H9 (cell line): ENCODE data around the gene PCDHGB5. TPM values are rescaled to one million over a fixed set of nuclear protein-coding genes. Genes with fewer than 3 reads are reported as not detected.

Source experiments
- DNase-seq: peaks from one replicate; pipeline ENCODE4 v3.0.0-alpha.2; 2017
- H2AFZ ChIP-seq: one replicate; pipeline ENCODE4 v1.6.1; 2013; ENCODE audit warnings: mild to moderate bottlenecking, low read length, control low read depth, moderate library complexity
- H2AK5ac ChIP-seq: 2 replicates; pipeline ENCODE4 v1.6.1; 2013; ENCODE audit warnings: low read length, control low read depth, mixed read lengths; ENCODE audit not compliant: insufficient read length
- H2BK120ac ChIP-seq: one replicate; pipeline ENCODE4 v1.6.1; 2013; ENCODE audit warnings: low read depth, mild to moderate bottlenecking, low read length, control low read depth, inconsistent platforms; ENCODE audit not compliant: poor library complexity, severe bottlenecking
- H2BK12ac ChIP-seq: 2 replicates; pipeline ENCODE4 v1.6.1; 2013; ENCODE audit warnings: low read length, control low read depth, mixed read lengths, low read depth; ENCODE audit not compliant: insufficient read length
- H2BK15ac ChIP-seq: 2 replicates; pipeline ENCODE4 v1.6.1; 2013; ENCODE audit warnings: low read depth, low read length, control low read depth
- H2BK20ac ChIP-seq: one replicate; pipeline ENCODE4 v1.6.1; 2013; ENCODE audit warnings: low read depth, mild to moderate bottlenecking, low read length, control low read depth, inconsistent platforms; ENCODE audit not compliant: poor library complexity, severe bottlenecking
- H2BK5ac ChIP-seq: 2 replicates; pipeline ENCODE4 v1.6.1; 2013; ENCODE audit warnings: low read length, control low read depth, mixed read lengths; ENCODE audit not compliant: insufficient read length
- H3K14ac ChIP-seq: 2 replicates; pipeline ENCODE4 v1.6.1; 2013; ENCODE audit warnings: low read length, control low read depth; ENCODE audit not compliant: insufficient read depth
- H3K18ac ChIP-seq: 2 replicates; pipeline ENCODE4 v1.6.1; 2013; ENCODE audit warnings: low read depth, mild to moderate bottlenecking, mixed read lengths, low read length, control low read depth; ENCODE audit not compliant: insufficient read length
- H3K23ac ChIP-seq: 2 replicates; pipeline ENCODE4 v1.6.1; 2013; ENCODE audit warnings: low read length, control low read depth, mixed read lengths, low read depth; ENCODE audit not compliant: insufficient read length
- H3K23me2 ChIP-seq: 2 replicates; pipeline ENCODE4 v1.6.1; 2013; ENCODE audit warnings: low read depth, mild to moderate bottlenecking, mixed read lengths, low read length, control low read depth; ENCODE audit not compliant: insufficient read length, poor library complexity, severe bottlenecking
- H3K27ac ChIP-seq: 2 replicates; pipeline ENCODE4 v1.5.1; 2013; ENCODE audit warnings: low read length, control low read depth, mixed read lengths, low read depth; ENCODE audit not compliant: insufficient read length
- H3K27me3 ChIP-seq: 2 replicates; pipeline ENCODE4 v1.6.1; 2013; ENCODE audit warnings: low read length, control low read depth, inconsistent platforms; ENCODE audit not compliant: insufficient read depth
- H3K4ac ChIP-seq: 2 replicates; pipeline ENCODE4 v1.6.1; 2013; ENCODE audit warnings: low read depth, mild to moderate bottlenecking, control low read depth, inconsistent platforms, low read length, moderate library complexity
- H3K4me1 ChIP-seq: 2 replicates; pipeline ENCODE4 v1.6.1; 2013; ENCODE audit warnings: low read length, control low read depth, inconsistent platforms; ENCODE audit not compliant: insufficient read depth
- H3K4me2 ChIP-seq: 2 replicates; pipeline ENCODE4 v1.6.1; 2013; ENCODE audit warnings: low read length, control low read depth, mixed read lengths; ENCODE audit not compliant: insufficient read length, insufficient read depth
- H3K56ac ChIP-seq: 2 replicates; pipeline ENCODE4 v1.6.1; 2013; ENCODE audit warnings: low read depth, mild to moderate bottlenecking, mixed read lengths, low read length, control low read depth; ENCODE audit not compliant: insufficient read length
- H3K79me1 ChIP-seq: 2 replicates; pipeline ENCODE4 v1.6.1; 2013; ENCODE audit warnings: low read depth, mild to moderate bottlenecking, moderate library complexity, low read length, control low read depth, inconsistent platforms; ENCODE audit not compliant: insufficient read depth, poor library complexity, severe bottlenecking
- H3K79me2 ChIP-seq: 2 replicates; pipeline ENCODE4 v1.6.1; 2013; ENCODE audit warnings: low read length, control low read depth, inconsistent platforms; ENCODE audit not compliant: insufficient read depth
- H3K9ac ChIP-seq: 2 replicates; pipeline ENCODE4 v1.6.1; 2013; ENCODE audit warnings: low read length, control low read depth, mixed read lengths; ENCODE audit not compliant: insufficient read length; ENCODE audit errors: extremely low read depth
- H3K9me3 ChIP-seq: one replicate; pipeline ENCODE4 v1.6.1; 2013; ENCODE audit warnings: low read depth, low read length, inconsistent platforms; ENCODE audit not compliant: control insufficient read depth
- H3T11ph ChIP-seq: one replicate; pipeline ENCODE4 v1.6.1; 2013; ENCODE audit warnings: mild to moderate bottlenecking, low read length, control low read depth, inconsistent platforms
- H4K20me1 ChIP-seq: one replicate; pipeline ENCODE4 v1.6.1; 2013; ENCODE audit not compliant: control insufficient read depth, insufficient read length, insufficient read depth
- H4K5ac ChIP-seq: 2 replicates; pipeline ENCODE4 v1.6.1; 2013; ENCODE audit warnings: low read depth, mild to moderate bottlenecking, mixed read lengths, low read length, control low read depth; ENCODE audit not compliant: insufficient read length
- H4K8ac ChIP-seq: replicated peaks from 2 replicates; pipeline ENCODE4 v1.6.1; 2013; ENCODE audit warnings: low read length, control low read depth, mixed read lengths, low read depth; ENCODE audit not compliant: insufficient read length
- H4K91ac ChIP-seq: 2 replicates; pipeline ENCODE4 v1.6.1; 2013; ENCODE audit warnings: low read depth, mild to moderate bottlenecking, moderate library complexity, mixed read lengths, low read length, control low read depth; ENCODE audit not compliant: insufficient read length
- H3K27ac Mint-ChIP-seq, 3 experiments: 2 replicates in 2 of 3; 3 replicates in 1 of 3; pipeline ENCODE4 v1.8.0; 2020 to 2021; ENCODE audit warnings: mixed read lengths in 3 of 3, mild to moderate bottlenecking in 1 of 3, moderate library complexity in 1 of 3
- H3K27me3 Mint-ChIP-seq: 2 replicates; pipeline ENCODE4 v1.8.0; 2021; ENCODE audit warnings: low read depth, mild to moderate bottlenecking, moderate library complexity, mixed read lengths
- H3K36me3 Mint-ChIP-seq, 3 experiments: 2 replicates in 2 of 3; 3 replicates in 1 of 3; pipeline ENCODE4 v1.8.0; 2020 to 2021; ENCODE audit warnings: low read depth in 3 of 3, mixed read lengths in 3 of 3; ENCODE audit not compliant: insufficient read depth in 1 of 3
- H3K4me1 Mint-ChIP-seq, 2 experiments: 2 replicates each; pipeline ENCODE4 v1.8.0; 2020; ENCODE audit warnings: mixed read lengths in 2 of 2
- H3K4me3 Mint-ChIP-seq, 2 experiments: 2 replicates in 1 of 2; 3 replicates in 1 of 2; pipeline ENCODE4 v1.8.0; 2020 to 2021; ENCODE audit warnings: mild to moderate bottlenecking in 2 of 2, mixed read lengths in 2 of 2, moderate library complexity in 1 of 2
- H3K9me3 Mint-ChIP-seq, 2 experiments: 2 replicates in 1 of 2; 3 replicates in 1 of 2; pipeline ENCODE4 v1.8.0; 2020; ENCODE audit warnings: mild to moderate bottlenecking in 2 of 2, mixed read lengths in 2 of 2, moderate library complexity in 1 of 2
- WGBS: extraction: QIAGEN DNeasy Blood & Tissue Kit; methylation state at CpG from one replicate; pipeline ENCODE4 v1.1.7; 2013; ENCODE audit warnings: missing lambda C conversion rate, low lambda C conversion rate, mixed read lengths; ENCODE audit not compliant: insufficient read length; ENCODE audit errors: extremely low coverage; 5-methylcytosine and 5-hydroxymethylcytosine counted together
- total RNA-seq: library from RNA; stranded (reverse); gene quantifications from 2 replicates; pipeline ENCODE4 v1.2.1, GENCODE V29; 2021
- TF ChIP-seq, protein P1 (sequence below): fragments of 200-600 bp; sonication (generic); conservative IDR thresholded peaks from 3 replicates; pipeline ENCODE4 v1.8.0; 2021; ENCODE audit warnings: antibody characterized with exemption, mild to moderate bottlenecking

PCDHGB5 gene
- total RNA-seq, 1 experiment from 2014 or later = 3.8 TPM

- Histone ChIP-seq H3K4me2 (no peak overlapping the region), H3K79me2 (no peaks in the 10 kb centered on the region), H3K9ac (no peak overlapping the region), H3K79me1 (no peaks in the 10 kb centered on the region), H3K9me3 (peaks cover 32% of the 10 kb centered on the region), H4K8ac (no peak overlapping the region), H4K20me1 (no peaks in the 10 kb centered on the region), H2BK120ac (no peak overlapping the region), H3K27ac (no peak overlapping the region), H3K56ac (no peak overlapping the region), H3K23ac (no peak overlapping the region), H3K4ac (no peak overlapping the region), H3K23me2 (no peaks in the 10 kb centered on the region), H2BK15ac (no peak overlapping the region), H3K14ac (no peak overlapping the region), H2BK5ac (no peak overlapping the region), H3K27me3 (no peaks in the 10 kb centered on the region), H2BK12ac (no peak overlapping the region), H2BK20ac (no peak overlapping the region), H2AFZ (no peak overlapping the region), H2AK5ac (no peak overlapping the region), H3K4me1 (no peaks in the 10 kb centered on the region), H4K91ac (no peak overlapping the region), H3T11ph (no peak overlapping the region), H3K18ac (no peak overlapping the region), H4K5ac (no peak overlapping the region)
- TF ChIP-seq, protein P1, sequence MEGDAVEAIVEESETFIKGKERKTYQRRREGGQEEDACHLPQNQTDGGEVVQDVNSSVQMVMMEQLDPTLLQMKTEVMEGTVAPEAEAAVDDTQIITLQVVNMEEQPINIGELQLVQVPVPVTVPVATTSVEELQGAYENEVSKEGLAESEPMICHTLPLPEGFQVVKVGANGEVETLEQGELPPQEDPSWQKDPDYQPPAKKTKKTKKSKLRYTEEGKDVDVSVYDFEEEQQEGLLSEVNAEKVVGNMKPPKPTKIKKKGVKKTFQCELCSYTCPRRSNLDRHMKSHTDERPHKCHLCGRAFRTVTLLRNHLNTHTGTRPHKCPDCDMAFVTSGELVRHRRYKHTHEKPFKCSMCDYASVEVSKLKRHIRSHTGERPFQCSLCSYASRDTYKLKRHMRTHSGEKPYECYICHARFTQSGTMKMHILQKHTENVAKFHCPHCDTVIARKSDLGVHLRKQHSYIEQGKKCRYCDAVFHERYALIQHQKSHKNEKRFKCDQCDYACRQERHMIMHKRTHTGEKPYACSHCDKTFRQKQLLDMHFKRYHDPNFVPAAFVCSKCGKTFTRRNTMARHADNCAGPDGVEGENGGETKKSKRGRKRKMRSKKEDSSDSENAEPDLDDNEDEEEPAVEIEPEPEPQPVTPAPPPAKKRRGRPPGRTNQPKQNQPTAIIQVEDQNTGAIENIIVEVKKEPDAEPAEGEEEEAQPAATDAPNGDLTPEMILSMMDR = no peak
- Mint-ChIP-seq H3K27me3 (peaks cover 3% of the 10 kb centered on the region), H3K36me3 (peaks cover 20 to 68% (median 50%) of the 10 kb centered on the region in 3 experiments), H3K4me3 (no peak overlapping the region), H3K9me3 (peaks cover 60 to 63% of the 10 kb centered on the region in 2 experiments), H3K4me1 (peaks cover 2 to 3% of the 10 kb centered on the region in 2 experiments; a peak in 2 of 4 replicates), H3K27ac (no peak overlapping the region)
- DNase-seq = no peak
- no CpG with 5 or more reads among the region's 24 CpGs for WGBS
Observed at GRCh38 chr5:141355641-141356040, 42.1 kb upstream of the PCDHGB5 start.
